Mucosa of stomach (tissue), 1 donor: Measurements from ENCODE around the gene CCDC60.

Experiments
- H3K27me3 ChIP-seq: one replicate; pipeline ENCODE4 v1.7.0; 2013; ENCODE audit warnings: mild to moderate bottlenecking, low read length; ENCODE audit not compliant: control insufficient read depth, insufficient read depth
- H3K36me3 ChIP-seq: one replicate; pipeline ENCODE4 v1.7.0; 2013; ENCODE audit warnings: low read length; ENCODE audit not compliant: control insufficient read depth, insufficient read depth
- H3K4me1 ChIP-seq: one replicate; pipeline ENCODE4 v1.7.0; 2013; ENCODE audit warnings: mild to moderate bottlenecking, low read length; ENCODE audit not compliant: control insufficient read depth, insufficient read depth
- H3K4me3 ChIP-seq: one replicate; pipeline ENCODE4 v1.7.0; 2013; ENCODE audit warnings: low read length
- H3K9ac ChIP-seq: one replicate; pipeline ENCODE4 v1.7.0; 2013; ENCODE audit warnings: mild to moderate bottlenecking, low read length, moderate library complexity
- H3K9me3 ChIP-seq: one replicate; pipeline ENCODE4 v1.7.0; 2013; ENCODE audit warnings: mild to moderate bottlenecking, low read length, moderate library complexity; ENCODE audit not compliant: control insufficient read depth
- donor health status: Pancreatic carcinoma.

The CCDC60 gene

GRCh38 chr12:119425623-119426022 is 91.1 kb downstream of the CCDC60 start:
- Histone ChIP-seq H3K9me3 (no peaks in the 10 kb centered on the region), H3K36me3 (no peaks in the 10 kb centered on the region), H3K9ac (no peak overlapping the region), H3K4me3 (no peak overlapping the region), H3K4me1 (no peaks in the 10 kb centered on the region), H3K27me3 (no peaks in the 10 kb centered on the region)

- Histone ChIP-seq H3K4me3 (no peak overlapping the region), H3K9ac (no peak overlapping the region), H3K27me3 (no peaks in the 10 kb centered on the region), H3K4me1 (no peaks in the 10 kb centered on the region), H3K9me3 (no peaks in the 10 kb centered on the region), H3K36me3 (no peaks in the 10 kb centered on the region)
Measured at GRCh38 chr12:119431151-119431550, 96.6 kb downstream of the CCDC60 start.

DNA sequence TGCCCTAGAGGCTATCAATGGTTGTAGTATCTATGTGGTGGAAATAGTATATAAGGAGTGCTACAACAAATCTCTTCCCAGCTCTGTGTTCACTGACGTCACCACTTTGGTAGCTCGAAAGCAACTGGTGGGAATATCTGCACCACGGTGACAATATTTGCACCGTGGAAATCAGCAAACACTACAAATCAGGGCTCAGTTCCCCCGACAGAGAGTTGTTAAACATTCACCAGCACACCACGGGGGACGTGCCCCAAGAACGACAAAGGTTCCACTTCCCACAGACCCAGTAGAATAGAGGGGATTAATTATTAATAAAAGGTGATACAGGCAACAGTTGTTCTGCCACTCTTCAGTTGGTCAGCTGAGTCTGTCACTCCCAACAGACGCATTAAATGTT is 98.4 kb downstream of the CCDC60 start:
- H3K4me1 ChIP-seq = no peaks in the 10 kb centered on the region
- H3K36me3 ChIP-seq = no peaks in the 10 kb centered on the region
- H3K27me3 ChIP-seq = no peaks in the 10 kb centered on the region
- no peak overlapping the region for H3K4me3 ChIP-seq
- H3K9ac ChIP-seq = no peak overlapping the region
- no peaks in the 10 kb centered on the region for H3K9me3 ChIP-seq

- no peak overlapping the region for H3K4me3 ChIP-seq
- H3K4me1 ChIP-seq = no peaks in the 10 kb centered on the region
- no peak overlapping the region for H3K9ac ChIP-seq
- H3K9me3 ChIP-seq = no peaks in the 10 kb centered on the region
- no peaks in the 10 kb centered on the region for H3K36me3 ChIP-seq
- H3K27me3 ChIP-seq = no peaks in the 10 kb centered on the region
Measured at GRCh38 chr12:119440803-119441360, 106.4 kb downstream of the CCDC60 start.

- Histone ChIP-seq H3K36me3 (no peaks in the 10 kb centered on the region), H3K4me1 (no peaks in the 10 kb centered on the region), H3K9me3 (no peaks in the 10 kb centered on the region), H3K9ac (no peak overlapping the region), H3K27me3 (no peaks in the 10 kb centered on the region), H3K4me3 (no peak overlapping the region)
Measured at GRCh38 chr12:119444462-119445044, 110.0 kb downstream of the CCDC60 start.

GRCh38 chr12:119446459-119446858 is 111.9 kb downstream of the CCDC60 start:
- no peaks in the 10 kb centered on the region for H3K9me3 ChIP-seq
- no peak overlapping the region for H3K9ac ChIP-seq
- no peaks in the 10 kb centered on the region for H3K36me3 ChIP-seq

GRCh38 chr12:119447126-119447525 is 112.6 kb downstream of the CCDC60 start:
- Histone ChIP-seq H3K4me1 (no peaks in the 10 kb centered on the region), H3K9me3 (no peaks in the 10 kb centered on the region), H3K27me3 (no peaks in the 10 kb centered on the region), H3K4me3 (no peak overlapping the region), H3K9ac (no peak overlapping the region), H3K36me3 (no peaks in the 10 kb centered on the region)

More at GRCh38 chr12:119446459-119446858, 111.9 kb downstream of the CCDC60 start:
- Histone ChIP-seq H3K4me3 (no peak overlapping the region), H3K4me1 (no peaks in the 10 kb centered on the region), H3K27me3 (no peaks in the 10 kb centered on the region)

- Histone ChIP-seq H3K36me3 (no peaks in the 10 kb centered on the region), H3K27me3 (no peaks in the 10 kb centered on the region), H3K9me3 (no peaks in the 10 kb centered on the region), H3K4me1 (no peaks in the 10 kb centered on the region), H3K4me3 (no peak overlapping the region), H3K9ac (no peak overlapping the region)
Measured at GRCh38 chr12:119447618-119448017, 113.1 kb downstream of the CCDC60 start.

DNA sequence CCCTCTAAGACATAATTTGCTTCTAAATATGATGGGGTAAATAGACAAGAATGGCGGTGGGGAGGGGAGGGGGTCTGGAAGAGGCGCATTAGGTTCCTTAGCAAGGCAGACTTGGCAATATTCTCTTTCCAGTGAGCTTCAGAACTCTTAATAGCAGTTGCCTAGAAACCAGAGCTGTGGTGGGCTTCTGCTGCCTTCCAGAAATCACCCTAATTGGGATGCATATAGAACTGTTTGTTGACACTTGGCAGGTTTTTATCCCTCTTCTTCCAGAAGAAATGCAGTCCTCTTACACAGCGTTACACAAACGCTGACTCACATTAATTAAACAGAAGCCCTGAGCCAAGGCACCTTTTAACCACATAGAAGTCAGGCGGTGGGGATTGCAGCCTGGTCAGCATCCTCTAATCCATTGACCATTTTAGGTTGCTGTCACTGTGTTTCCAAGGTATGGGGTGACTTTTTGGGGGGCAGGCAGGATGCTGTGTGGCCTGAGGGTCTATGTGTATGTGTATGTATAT is 114.1 kb downstream of the CCDC60 start:
- H3K9ac ChIP-seq = no peak overlapping the region
- no peaks in the 10 kb centered on the region for H3K9me3 ChIP-seq
- no peaks in the 10 kb centered on the region for H3K4me1 ChIP-seq
- no peaks in the 10 kb centered on the region for H3K27me3 ChIP-seq
- H3K36me3 ChIP-seq = no peaks in the 10 kb centered on the region
- no peak overlapping the region for H3K4me3 ChIP-seq

- Histone ChIP-seq H3K4me3 (no peak overlapping the region), H3K27me3 (no peaks in the 10 kb centered on the region), H3K4me1 (no peaks in the 10 kb centered on the region), H3K9me3 (no peaks in the 10 kb centered on the region), H3K9ac (no peak overlapping the region), H3K36me3 (no peaks in the 10 kb centered on the region)
Measured at GRCh38 chr12:119450771-119451170, 116.2 kb downstream of the CCDC60 start.

DNA sequence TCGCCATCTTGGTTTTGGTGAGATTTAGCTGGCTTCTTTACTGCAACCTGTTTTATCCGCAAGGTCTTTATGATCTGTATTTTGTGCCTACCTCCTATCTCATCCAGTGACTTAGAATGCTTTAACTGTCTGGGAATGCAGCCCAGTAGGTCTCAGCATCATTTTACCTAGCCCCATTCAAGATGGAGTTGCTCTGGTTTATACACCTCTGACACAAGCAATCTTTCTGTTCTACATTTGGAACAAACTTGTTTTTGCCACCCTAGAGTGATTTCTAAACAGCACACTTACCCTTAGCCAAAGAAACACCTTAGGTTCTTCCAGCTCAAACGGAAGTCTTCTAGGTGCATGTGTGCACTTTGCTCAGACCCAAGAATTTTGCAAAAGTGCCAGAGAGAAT is 122.3 kb downstream of the CCDC60 start:
- Histone ChIP-seq H3K4me1 (no peaks in the 10 kb centered on the region), H3K9ac (no peak overlapping the region), H3K9me3 (no peaks in the 10 kb centered on the region), H3K27me3 (no peaks in the 10 kb centered on the region), H3K36me3 (no peaks in the 10 kb centered on the region), H3K4me3 (no peak overlapping the region)

GRCh38 chr12:119457271-119457670 is 122.7 kb downstream of the CCDC60 start:
- Histone ChIP-seq H3K27me3 (no peaks in the 10 kb centered on the region), H3K36me3 (no peaks in the 10 kb centered on the region), H3K9me3 (no peaks in the 10 kb centered on the region), H3K4me3 (no peak overlapping the region), H3K9ac (no peak overlapping the region), H3K4me1 (no peaks in the 10 kb centered on the region)
